Measurements from ENCODE around the gene MAP4K1. TPM values are rescaled to one million over a fixed set of nuclear protein-coding genes. Genes with fewer than 3 reads are reported as not detected.

The MAP4K1 gene
- total and polyA plus RNA-seq, 2 of the 13 experiments (the other 11 are each of a cell fraction or from before 2014, with no cell fraction given), result 0.24 to 0.89 TPM

GRCh38 chr19:38619361-38620174, 1.8 kb upstream of the MAP4K1 start:
- CTCF ChIA-PET (ENCODE audit: low intra/inter-chr PET ratio, low total read pairs), result no interaction called here
- TF ChIP-seq PAWR (CRISPR knock-in tag; IDR thresholded peaks at IDR 0.05; ENCODE audit: borderline replicate concordance) (0 out of 2 replicates have a peak, but pooled peaks have one; percentile 54), CCDC6 (CRISPR knock-in tag; IDR thresholded peaks at IDR 0.05) (peak; percentile 16; the same call in 1 of the 2 replicates), HDAC1 (CRISPR knock-in tag; IDR thresholded peaks at IDR 0.05) (peak; percentile 42; the same call in 1 of the 2 replicates), ZNF770 (CRISPR knock-in tag; IDR thresholded peaks at IDR 0.05) (0 out of 2 replicates have a peak, but pooled peaks have one; percentile 1), ZNF280D (CRISPR knock-in tag; IDR thresholded peaks at IDR 0.05) (0 out of 2 replicates have a peak, but pooled peaks have one; percentile 33), UBTF (CRISPR knock-in tag; IDR thresholded peaks at IDR 0.05) (peak; percentile 9), IRF9 (CRISPR knock-in tag; IDR thresholded peaks at IDR 0.05; ENCODE audit: borderline replicate concordance) (no peak), NFE2L1 (CRISPR knock-in tag; IDR thresholded peaks at IDR 0.05; ENCODE audit: borderline replicate concordance) (no peak), ZNF230 (CRISPR knock-in tag; IDR thresholded peaks at IDR 0.05) (peak; percentile 57; the same call in 1 of the 2 replicates), ASH2L (IDR thresholded peaks at IDR 0.05; ENCODE audit: insufficient read length, low read depth, low read length) (peak; percentile 4)

More at GRCh38 chr19:38619361-38620174, 1.8 kb upstream of the MAP4K1 start:
- FAIRE-seq, result no peak
- peak overlapping the region; percentile 90 for H3K9ac ChIP-seq (ENCODE audit: insufficient read depth, low read depth, low read length)
- BruUV-seq (replicated peaks), result TSS peak; percentile 82
- H3K4me2 ChIP-seq (ENCODE audit: low read depth, low read length), result peak overlapping the region; percentile 92
- H3K27me3 ChIP-seq (ENCODE audit: control insufficient read depth in 1 of 2, insufficient read depth in 2 of 2, low read length in 2 of 2), result no peaks in the 10 kb centered on the region; a peak in 2 of 5 replicates
- peak overlapping the region; percentile 92 to 95 (median 94) for H3K4me3 ChIP-seq (replicated peaks in 1 of 3; ENCODE audit: insufficient read depth in 1 of 3, low read depth in 2 of 3, low read length in 3 of 3)
- ATAC-seq, result no peak; the same call in 2 of the 3 replicates
- H3K27ac ChIP-seq (ENCODE audit: extremely low read length, insufficient read depth, low read length), result peak overlapping the region; percentile 66
- peaks cover 10 to 22% of the 10 kb centered on the region in 2 experiments; a peak in 4 of 5 replicates for H3K36me3 ChIP-seq (replicated peaks in 1 of 2; ENCODE audit: control insufficient read depth in 1 of 2, insufficient read depth in 2 of 2, low read length in 2 of 2)
- DNase-seq (ENCODE audit: low spot score), result no peak
- intact Hi-C loops (cut with micrococcal nuclease; ENCODE audit: unreplicated experiment), result no loop called here
- 6% methylated on average over 19 of the region's 21 CpGs for WGBS (ENCODE audit: low lambda C conversion rate)
- peaks cover 28% of the 10 kb centered on the region for H3K4me1 ChIP-seq (ENCODE audit: insufficient read depth, low read length)
- no peaks in the 10 kb centered on the region for H4K20me1 ChIP-seq (ENCODE audit: insufficient read depth, low read length)
- in situ Hi-C loops (cut with HindIII; ENCODE audit: extremely low pct_ligation_motif_present, low pct_unique_long_range_greater_than_20kb), result no loop called here
- peaks cover 15% of the 10 kb centered on the region for H3K79me2 ChIP-seq (ENCODE audit: insufficient read depth, low read length)
- POLR2A ChIA-PET, result interaction anchor here (0.8 to 2.6 kb wide), 28 partner anchors 9 to 772 kb away, joined by 3 to 21 read pairs (median 6); partner anchors contain the start of genes ACTN4, ECH1, FAM98C and GGN
- no peaks in the 10 kb centered on the region for H3K9me3 ChIP-seq (ENCODE audit: low read length)
- no peak overlapping the region for H2AFZ ChIP-seq (ENCODE audit: low read length)

All from HepG2 (cell line).